Endometrial microvascular endothelial cells (primary cell): ENCODE data around the gene INPP4B. TPM values are rescaled to one million over a fixed set of nuclear protein-coding genes. Genes with fewer than 3 reads are reported as not detected.
"Not testable (repeated sequence)": the region's sequence is repeated elsewhere in the genome, so short reads cannot be mapped to it uniquely, and the experiment has no call there.

Experiments
- in situ Hi-C: cut with HindIII; loops from 2 replicates; pipeline ENCODE4 v1.10.0; 2017; ENCODE audit warnings: low sequenced_read_pairs, low pct_unique_long_range_greater_than_20kb; ENCODE audit errors: inconsistent ontology term
- total RNA-seq: library from RNA; depleted of rRNA; stranded (reverse); fragments of >200 nt; gene quantifications from one replicate; pipeline ENCODE4 v1.2.3, GENCODE V29; 2015; ENCODE audit errors: inconsistent ontology term

Gene INPP4B
- total RNA-seq, 1 donor from 2014 or later: 0.46 TPM

- in situ Hi-C loops: no loop called here
Observed at GRCh38 chr4:142408003-142408441, 438.1 kb downstream of the INPP4B start.

DNA sequence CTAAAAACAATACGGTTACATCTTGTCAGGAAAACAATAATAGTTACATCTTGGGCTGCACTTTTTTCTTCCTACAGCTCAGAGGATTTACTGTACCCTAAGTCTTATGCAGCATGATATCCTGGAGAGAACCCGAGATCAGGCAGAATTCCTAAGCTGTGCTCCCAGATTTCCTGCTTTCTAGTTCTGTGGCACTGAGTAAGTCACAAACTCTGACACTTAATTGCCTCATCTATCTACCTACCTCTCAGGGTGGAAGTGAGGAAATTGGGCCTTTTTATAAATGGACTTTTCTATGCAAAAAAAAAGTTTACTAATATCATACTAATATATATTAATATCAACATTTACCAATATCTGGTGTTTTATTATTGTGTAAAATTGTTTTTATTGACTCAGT is 438.5 kb downstream of the INPP4B start:
- in situ Hi-C loops: no loop called here

- in situ Hi-C loops: no loop called here
Observed at GRCh38 chr4:142406917-142407501, 439.1 kb downstream of the INPP4B start.

DNA sequence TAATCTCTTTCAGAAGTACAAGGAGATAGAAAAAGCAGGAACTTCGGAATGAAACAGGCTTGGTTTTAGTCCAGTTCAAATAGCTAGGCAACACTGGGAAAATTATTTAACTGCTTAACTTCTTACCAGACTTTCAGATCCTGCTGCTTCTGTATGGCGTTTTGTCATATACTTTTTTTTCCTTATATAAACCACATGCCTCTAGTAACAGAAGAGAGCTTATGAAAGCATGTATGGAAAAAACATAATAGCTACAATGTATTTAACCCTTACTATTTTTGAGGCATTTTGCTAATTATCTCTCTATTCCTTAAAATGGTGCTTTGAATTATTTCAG is 439.6 kb downstream of the INPP4B start:
- in situ Hi-C loops: no loop called here

DNA sequence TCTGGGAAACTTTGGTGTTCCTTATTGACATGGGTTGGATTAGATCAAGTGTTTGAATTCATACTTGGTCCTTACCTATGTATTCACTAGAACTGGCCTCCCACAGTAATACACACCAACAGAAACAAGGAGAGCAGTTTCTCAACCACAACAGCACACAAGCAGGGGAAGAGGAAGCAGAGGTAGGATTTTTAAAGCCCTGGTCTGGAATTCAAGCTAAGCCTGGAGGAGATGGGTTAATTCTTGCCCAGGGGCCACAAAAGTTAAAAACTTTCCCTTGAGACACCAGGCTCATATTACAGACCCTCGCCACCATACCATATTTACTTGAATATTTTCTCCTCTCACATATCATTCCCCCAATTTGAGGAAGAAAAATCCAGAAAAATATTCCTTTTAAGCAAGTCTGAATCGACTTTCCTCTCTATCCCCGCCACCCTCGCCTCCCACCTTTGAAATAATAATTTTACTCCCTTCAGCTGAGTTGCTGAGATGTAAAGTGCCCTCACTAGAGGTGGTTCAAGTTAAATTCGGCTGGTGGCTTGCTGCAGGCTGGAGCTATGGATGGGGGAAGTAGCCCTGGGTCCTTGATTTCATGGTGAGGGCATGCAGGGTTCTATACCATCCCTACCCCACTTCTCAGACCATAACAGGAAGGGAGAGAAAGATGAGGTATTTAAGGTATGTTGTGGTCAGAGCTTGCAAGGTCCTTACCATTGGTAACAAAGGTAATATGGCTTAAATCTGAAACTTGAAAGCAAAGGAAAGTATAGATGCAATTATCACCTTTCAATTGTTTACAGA is 440.2 kb downstream of the INPP4B start:
- in situ Hi-C loops: no loop called here

DNA sequence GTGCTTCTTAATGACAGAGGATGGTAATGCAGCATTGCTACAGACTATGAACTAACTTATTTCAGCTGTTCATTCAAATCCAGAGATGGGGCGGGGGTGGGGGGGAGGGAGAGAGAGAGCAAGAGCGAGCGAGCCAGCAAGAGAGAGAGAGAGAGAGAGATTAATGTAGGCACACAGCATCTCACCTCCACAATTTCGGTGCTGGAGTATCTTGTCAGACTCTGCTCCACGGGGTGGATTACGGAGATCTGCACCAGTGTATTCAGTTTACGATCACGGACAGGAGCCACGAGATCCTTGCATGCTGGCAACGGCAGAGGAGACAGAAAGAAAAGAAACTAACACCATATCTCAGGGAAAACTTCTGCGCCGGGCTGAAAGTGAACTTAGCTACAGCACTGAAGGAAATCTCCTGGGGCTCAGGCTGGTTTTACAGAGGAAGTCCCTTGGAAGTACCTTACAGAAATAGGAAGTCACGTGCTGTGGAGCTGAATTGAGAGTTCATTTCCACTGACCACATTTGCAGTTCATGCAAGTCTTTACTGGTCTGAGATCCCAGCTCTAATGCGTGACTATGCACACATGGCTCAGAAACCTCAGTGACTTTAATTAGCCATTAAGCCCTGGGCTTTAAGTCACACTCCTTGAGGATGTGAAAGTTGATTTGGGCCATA is 440.9 kb downstream of the INPP4B start:
- in situ Hi-C loops: no loop called here

GRCh38 chr4:142404191-142404611 is 441.9 kb downstream of the INPP4B start:
- in situ Hi-C loops: no loop called here

DNA sequence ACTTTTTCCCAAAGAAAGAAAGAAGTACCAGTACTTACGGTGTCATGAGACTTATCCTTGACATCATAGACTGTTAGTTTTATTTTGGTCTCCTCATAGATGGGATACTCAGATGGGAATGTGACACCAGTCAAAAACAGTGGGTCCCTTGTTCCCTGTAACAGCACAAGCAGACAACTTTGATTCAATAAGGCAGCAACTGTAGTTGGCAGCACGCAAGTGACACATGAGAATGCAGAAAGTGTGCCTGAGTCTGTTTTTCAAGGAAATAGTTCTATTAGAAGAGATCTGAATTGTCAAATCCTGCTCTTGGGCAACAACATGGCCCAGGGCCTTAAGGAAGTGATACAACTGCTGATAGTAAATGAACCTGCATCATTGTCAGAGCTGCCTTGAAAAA is 443.2 kb downstream of the INPP4B start:
- in situ Hi-C loops: no loop called here

DNA sequence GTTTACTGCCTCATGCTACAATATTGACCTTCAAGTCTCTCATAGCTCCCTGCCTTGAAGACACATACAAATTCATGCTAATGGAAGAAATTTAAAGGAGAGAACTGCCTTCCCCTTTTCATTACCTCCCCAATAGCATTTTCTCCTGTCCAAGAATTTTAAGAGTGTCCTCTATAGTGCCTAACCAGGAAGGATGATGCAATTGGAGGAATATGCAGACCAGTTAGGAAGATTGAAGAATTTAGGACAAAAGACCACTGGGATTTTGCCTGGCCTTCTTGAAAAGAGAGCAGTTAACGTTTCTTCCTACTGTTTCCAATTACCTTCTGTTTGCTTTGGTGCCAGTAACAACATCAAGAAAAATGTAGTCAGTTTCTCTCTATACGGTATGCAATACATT is 443.9 kb downstream of the INPP4B start:
- in situ Hi-C loops: no loop called here

DNA sequence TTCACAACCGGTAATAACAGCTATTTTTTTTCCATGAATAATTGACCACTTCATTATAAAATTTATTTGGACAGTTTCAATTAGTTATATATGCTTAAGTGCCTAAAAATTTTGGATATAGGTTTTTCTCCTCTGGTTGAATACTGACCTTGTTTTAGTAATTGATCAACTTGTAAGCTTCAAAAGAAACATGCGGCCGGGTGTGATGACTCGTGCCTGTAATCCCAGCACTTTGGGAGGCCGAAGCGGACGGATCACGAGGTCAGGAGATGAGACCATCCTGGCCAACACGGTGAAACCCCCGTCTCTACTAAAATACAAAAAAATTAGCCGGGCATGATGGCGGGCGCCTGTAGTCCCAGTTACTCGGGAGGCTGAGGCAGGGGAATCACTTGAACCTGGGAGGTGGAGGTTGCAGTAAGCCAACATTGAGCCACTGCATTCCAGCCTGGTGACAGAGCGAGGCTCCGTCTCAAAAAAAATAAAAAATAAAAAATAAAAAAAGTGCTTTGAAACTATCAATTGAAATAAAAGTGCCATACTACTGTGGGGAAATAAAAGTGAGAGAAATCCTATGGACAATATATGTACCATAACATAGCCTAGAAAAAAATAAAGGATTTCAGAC is 448.6 kb downstream of the INPP4B start:
- in situ Hi-C loops: not testable (repeated sequence)

DNA sequence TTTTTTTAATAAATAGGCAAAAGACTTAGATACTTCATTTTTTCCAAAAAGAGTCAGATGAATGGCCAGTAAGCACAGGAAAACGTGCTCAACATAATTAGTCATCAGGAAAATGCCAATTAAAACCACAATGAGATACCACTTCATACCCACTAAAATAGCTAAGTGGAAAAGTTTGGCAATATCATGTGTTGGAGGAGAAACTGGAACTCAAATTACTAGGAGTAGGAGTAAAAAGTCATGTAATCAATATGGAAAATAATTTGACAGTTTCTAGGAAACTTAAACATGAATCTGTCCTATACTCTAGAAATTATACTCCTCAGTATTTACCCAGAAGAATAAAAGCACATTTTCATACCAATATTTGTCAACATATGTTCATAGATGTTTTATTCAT is 449.8 kb downstream of the INPP4B start:
- in situ Hi-C loops: no loop called here

DNA sequence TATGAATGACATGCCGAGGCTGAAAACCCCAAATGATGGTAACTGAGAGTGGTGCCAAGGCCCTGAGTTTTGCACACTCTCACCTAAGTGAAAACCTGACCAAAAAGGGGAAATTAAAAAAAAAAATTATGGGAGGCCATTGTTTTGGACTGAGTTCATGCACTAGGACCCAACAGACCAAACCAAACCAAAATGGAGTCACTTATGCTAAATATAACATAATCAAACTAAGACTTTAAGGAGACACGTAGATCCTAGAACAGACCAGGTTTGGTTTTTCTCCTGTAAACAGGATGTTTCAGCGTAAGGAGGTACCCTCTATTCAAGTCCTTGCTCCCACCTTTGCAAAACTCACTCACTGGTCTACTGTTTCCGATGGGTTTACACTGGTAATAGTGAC is 453.0 kb downstream of the INPP4B start:
- in situ Hi-C loops: no loop called here

DNA sequence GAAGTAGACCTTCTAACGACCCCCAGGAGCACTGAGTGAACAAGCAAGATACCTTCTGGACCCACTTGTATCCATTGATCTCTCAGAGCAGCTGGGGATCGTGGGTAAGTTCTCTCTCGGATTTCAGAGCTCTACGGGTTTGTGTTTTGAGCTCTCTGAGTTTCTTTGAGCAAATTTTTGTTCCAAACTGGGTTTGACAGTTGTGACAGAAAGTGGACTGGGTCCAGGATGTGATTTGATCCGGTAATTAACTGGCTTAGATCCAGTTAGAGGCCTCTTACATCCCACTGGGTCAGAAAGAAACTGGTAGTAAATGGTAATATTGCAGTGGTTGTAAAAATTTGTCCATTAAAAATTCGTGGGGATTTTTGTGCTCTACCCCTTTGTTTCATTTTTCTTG is 459.2 kb downstream of the INPP4B start:
- in situ Hi-C loops: no loop called here

GRCh38 chr4:142386449-142386848 is 459.7 kb downstream of the INPP4B start:
- in situ Hi-C loops: no loop called here

DNA sequence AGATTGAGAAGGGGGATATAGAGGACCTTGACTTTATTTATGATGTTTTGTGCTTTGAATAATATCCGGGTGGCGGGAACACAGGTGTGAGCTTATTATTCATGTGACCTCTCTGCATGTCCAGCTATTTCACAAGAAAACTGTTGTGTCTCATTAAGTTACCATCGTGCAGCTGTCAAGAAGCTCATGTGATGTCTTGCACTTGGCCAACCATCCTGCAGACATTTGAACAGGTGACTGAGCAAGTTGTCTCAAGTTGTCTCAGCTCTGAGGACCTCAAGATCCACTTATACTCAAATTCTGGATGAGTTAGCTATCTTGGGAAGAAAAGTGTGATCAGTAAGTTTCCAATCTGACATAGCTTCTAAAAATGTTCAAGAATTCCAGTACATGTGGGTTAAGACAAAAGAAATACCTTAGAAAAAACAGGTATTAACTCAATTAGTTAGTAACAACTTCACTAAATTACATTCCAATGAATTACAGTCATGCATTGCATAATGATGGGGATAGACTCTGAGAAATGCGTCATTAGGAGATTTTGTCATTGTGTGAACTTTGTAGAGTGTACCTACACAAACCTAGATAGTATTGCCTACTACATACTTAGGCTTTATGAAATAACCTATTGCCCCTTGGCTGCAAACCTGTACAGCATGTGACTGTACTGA is 462.2 kb downstream of the INPP4B start:
- in situ Hi-C loops: no loop called here

DNA sequence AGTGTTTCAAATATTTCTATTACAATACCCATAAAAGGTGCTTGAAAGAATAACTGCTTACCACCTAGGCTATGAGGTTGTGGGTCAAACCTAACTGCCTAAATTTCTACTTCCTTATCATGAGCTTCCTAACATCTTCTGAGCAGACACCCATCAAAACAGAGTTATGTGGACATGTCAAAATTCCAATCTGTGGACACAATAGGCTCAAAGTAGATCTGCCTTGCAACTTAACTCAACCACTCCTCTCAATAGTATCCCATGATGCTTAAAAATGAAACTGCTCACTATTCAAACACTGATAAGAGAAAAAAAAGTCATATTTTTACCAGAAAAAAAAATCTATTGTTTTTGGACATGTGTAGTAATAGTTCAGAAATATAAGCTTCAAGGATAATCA is 462.7 kb downstream of the INPP4B start:
- in situ Hi-C loops: no loop called here

- in situ Hi-C loops: no loop called here
Observed at GRCh38 chr4:142380052-142380602, 466.0 kb downstream of the INPP4B start.

DNA sequence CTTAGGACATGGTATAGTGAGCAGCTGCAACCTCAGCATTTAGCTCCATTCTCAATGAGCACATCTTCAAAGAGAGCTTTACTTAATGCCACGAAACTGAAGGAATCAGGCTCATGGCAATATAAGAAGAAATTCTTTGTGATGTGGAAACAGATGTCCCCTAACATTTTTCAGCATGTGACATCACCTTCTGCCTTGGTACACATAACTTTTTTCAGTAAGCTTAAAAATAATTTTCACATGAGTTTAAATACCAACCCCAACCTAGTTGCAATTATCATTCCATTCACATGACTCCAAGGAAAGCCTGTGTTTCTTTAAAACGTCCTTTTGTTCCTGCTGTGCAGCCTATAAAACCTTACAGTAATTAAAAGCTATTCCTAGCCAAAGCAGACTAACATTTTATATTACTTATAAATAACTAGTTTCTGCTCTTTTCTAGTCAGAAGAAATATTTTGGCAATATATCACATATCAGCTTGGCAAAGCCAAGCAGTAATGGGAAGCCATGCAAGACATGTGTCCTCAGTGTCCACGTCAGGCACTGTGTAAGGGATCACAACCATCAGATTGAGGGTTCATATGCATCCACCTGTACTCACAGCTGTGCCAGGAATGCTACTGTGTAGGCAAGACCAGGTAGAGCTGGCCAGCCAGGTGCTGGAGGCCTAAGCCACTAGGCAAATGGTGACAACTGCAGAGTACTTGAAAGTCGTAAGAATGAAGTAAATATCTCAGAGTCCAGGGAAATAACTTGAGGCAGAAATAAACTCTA is 466.6 kb downstream of the INPP4B start:
- in situ Hi-C loops: no loop called here
